Effector memory CD8-positive, alpha-beta T cell (primary cell): ENCODE results near the gene ECSCR.
"Not testable (repeated sequence)": the region's sequence is repeated elsewhere in the genome, so short reads cannot be mapped to it uniquely, and the experiment has no call there.

Source experiments
- ATAC-seq: fragments of 150-1000 bp; cut with Tn5 transposase; replicated peaks from 2 replicates; pipeline ENCODE4 v1.10.0; 2021; ENCODE audit warnings: mild to moderate bottlenecking, moderate library complexity
- DNase-seq, 3 experiments: peaks; one replicate each; pipeline ENCODE4 v3.0.0; 2021
- H3K27ac Mint-ChIP-seq, 2 donors: one replicate each; pipeline ENCODE4 v1.8.0; 2022; ENCODE audit warnings: mild to moderate bottlenecking in 2 of 2, mixed read lengths in 2 of 2, moderate library complexity in 2 of 2
- H3K27me3 Mint-ChIP-seq, 2 donors: one replicate each; pipeline ENCODE4 v1.8.0; 2022; ENCODE audit warnings: mixed read lengths in 2 of 2
- H3K36me3 Mint-ChIP-seq: one replicate; pipeline ENCODE4 v1.8.0; 2022; ENCODE audit warnings: mild to moderate bottlenecking, moderate library complexity, mixed read lengths; ENCODE audit not compliant: insufficient read depth
- H3K4me1 Mint-ChIP-seq, 2 donors: one replicate each; pipeline ENCODE4 v1.8.0; 2022; ENCODE audit warnings: low read depth in 2 of 2, mixed read lengths in 2 of 2
- H3K4me3 Mint-ChIP-seq, 2 donors: one replicate each; pipeline ENCODE4 v1.8.0; 2022; ENCODE audit warnings: mild to moderate bottlenecking in 2 of 2, mixed read lengths in 2 of 2, moderate library complexity in 2 of 2
- H3K9me3 Mint-ChIP-seq, 2 donors: one replicate each; pipeline ENCODE4 v1.8.0; 2022; ENCODE audit warnings: mixed read lengths in 2 of 2

Gene ECSCR

DNA sequence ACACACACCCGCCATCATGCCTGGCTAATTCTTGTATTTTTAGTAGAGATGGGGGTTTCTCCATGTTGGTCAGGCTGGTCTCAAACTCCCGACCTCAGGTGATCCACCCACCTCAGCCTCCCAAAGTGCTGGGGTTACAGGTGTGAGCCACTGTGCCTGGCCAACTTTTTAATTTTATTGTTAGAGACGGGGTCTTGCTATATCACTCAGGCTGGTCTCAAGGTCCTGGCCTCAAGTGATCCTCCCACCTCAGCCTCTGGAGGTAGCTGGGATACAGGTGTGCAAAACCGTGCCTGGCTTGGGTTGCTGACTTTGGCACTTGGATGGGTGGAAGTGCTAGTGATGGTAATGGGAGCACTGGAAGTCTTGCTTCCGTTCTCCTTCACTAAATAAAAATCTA is 53.4 kb downstream of the ECSCR start:
- not testable (repeated sequence) for H3K4me3 Mint-ChIP-seq, ATAC-seq, H3K27ac Mint-ChIP-seq, DNase-seq, H3K4me1 Mint-ChIP-seq, H3K27me3 Mint-ChIP-seq, H3K36me3 Mint-ChIP-seq, H3K9me3 Mint-ChIP-seq

DNA sequence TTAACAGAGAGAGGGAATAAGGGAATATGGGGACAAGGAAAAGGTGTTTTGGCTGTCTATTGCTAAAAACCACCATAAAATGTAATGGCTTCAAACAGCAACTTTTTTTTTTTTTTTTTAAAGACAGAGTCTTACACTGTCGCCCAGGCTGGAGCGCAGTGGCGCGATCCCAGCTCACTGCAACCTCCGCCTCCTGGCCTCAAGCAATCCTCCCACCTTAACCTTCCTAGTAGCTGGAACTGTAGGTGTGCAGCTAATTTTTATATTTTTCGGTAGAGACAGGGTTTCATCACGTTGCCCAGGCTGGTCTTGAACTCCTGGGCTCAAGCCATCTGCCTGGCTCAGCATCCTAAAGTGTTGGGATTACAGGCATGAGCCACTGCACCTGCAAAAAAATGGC is 54.4 kb downstream of the ECSCR start:
- no peak for ATAC-seq
- Mint-ChIP-seq H3K4me3 (no peak overlapping the region), H3K9me3 (no peaks in the 10 kb centered on the region), H3K27ac (no peak overlapping the region), H3K4me1 (peaks cover 13 to 14% of the 10 kb centered on the region in 2 donors), H3K27me3 (no peaks in the 10 kb centered on the region), H3K36me3 (peaks cover 6% of the 10 kb centered on the region)
- no peak for DNase-seq

DNA sequence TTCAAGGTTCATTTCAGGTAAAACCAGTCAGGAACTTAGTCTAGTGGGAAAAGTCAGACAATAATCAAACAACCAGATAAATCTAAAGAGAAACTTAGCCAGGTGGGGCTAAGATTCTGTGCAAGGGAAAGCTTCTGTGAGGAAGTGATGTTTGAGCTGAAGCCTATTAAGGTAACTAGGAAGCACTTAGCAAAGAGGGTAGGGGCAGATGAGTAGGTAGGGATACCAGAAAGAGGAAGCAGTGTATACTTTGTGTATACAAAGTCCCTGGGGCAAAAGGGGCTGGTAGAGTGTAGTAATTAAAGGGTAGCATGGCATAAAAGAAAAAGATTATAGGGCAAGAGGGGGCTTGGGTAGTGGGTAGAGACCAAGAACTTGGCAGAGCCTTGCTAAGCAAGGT is 55.0 kb downstream of the ECSCR start:
- Mint-ChIP-seq H3K4me3 (no peak overlapping the region), H3K27me3 (no peaks in the 10 kb centered on the region), H3K4me1 (peaks cover 18 to 20% of the 10 kb centered on the region in 2 donors), H3K27ac (no peak overlapping the region), H3K36me3 (peaks cover 6% of the 10 kb centered on the region), H3K9me3 (no peaks in the 10 kb centered on the region)
- ATAC-seq = no peak
- DNase-seq = no peak

DNA sequence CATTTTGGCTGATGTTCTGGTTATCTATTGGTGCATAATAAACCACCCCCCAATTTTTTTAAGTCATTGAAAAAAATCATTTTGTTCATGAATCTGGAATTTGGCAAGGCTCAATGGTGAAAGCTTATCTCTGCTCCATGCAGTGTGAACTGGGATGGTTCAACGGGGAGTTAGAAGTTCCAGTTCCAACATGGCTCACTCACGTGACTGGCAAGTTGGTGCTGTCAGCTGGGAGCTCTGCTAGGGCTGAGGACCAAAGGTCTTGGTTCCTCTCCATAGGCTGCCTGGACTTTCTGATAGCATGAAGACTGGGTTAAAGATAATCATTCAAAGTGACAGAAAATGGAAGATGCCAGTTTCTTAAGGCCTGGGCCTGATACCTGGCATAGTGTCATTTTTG is 55.6 kb downstream of the ECSCR start:
- Mint-ChIP-seq H3K4me3 (no peak overlapping the region), H3K4me1 (peaks cover 18 to 23% of the 10 kb centered on the region in 2 donors), H3K27ac (no peak overlapping the region), H3K9me3 (no peaks in the 10 kb centered on the region), H3K36me3 (peaks cover 6% of the 10 kb centered on the region), H3K27me3 (no peaks in the 10 kb centered on the region)
- no peak for ATAC-seq
- no peak for DNase-seq

DNA sequence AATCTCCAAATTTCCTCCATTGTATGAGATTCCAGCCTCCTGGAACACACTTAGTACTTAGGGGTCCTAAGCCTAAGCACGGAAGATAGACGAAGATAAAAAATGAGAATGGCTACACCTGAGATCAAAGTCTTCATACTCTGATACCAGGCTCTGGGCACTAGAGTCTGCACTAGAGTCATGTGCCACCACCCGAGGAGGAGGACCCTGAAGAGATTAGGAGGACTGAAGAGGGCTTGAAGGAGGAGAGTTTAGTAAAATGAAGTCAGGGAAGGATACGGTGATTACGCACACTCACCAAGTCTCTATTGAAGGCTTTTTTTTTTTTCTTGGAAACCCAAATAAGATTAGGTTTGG is 58.1 kb downstream of the ECSCR start:
- H3K4me3 Mint-ChIP-seq = peak overlapping the region; percentile 89 to 91
- peaks cover 22 to 24% of the 10 kb centered on the region in 2 donors for H3K4me1 Mint-ChIP-seq
- H3K27ac Mint-ChIP-seq = peak overlapping the region; percentile 94 to 95
- no peaks in the 10 kb centered on the region for H3K9me3 Mint-ChIP-seq
- no peaks in the 10 kb centered on the region for H3K27me3 Mint-ChIP-seq
- ATAC-seq (no peak), DNase-seq (no peak)
- H3K36me3 Mint-ChIP-seq = peaks cover 6% of the 10 kb centered on the region

DNA sequence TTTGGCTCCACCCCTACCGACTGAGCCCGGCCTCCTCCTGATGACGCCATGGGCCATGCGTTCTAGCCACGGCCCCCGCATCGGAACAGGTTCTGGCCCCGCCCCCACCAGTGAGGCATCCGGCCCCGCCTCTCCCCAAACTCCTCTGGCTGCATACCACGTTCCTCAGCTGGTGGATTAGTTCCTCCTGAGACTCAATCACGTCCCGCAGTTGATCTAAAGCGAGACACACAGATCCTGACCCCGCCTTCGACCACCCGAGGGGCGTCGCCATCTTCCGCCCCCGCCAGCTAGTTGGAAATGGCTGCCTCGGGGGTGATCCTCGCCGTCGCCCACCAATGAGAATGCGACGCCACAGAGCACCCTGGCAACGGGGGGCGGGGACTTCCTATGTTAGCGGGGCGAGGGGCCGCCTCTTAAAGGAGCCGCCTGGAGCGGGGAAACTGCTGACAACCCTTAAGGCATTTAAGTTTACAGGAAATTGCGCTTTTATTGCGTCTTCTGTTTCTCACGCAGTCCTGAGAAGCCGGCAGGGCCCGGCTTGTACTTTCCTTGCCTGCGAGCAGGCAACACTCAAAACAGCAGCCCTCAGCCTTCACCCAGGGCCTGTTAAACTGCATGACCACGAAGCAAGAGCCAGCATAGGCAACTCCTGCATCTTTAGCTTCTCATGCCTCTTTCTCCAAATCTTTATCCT is 58.6 kb downstream of the ECSCR start, which contains the start of gene SPATA24:
Gene SPATA24 (minus strand): TSS at position 303 of the 697 bp plus-strand sequence. CDS start 29 bp downstream, at position 274.
- ATAC-seq (peak; percentile 88), DNase-seq (peak; percentile 95 to 97 (median 95))
- no peaks in the 10 kb centered on the region for H3K9me3 Mint-ChIP-seq
- H3K27me3 Mint-ChIP-seq = no peaks in the 10 kb centered on the region
- peaks cover 6% of the 10 kb centered on the region for H3K36me3 Mint-ChIP-seq
- peaks cover 25 to 27% of the 10 kb centered on the region in 2 donors for H3K4me1 Mint-ChIP-seq
- H3K4me3 Mint-ChIP-seq = peak within 1 kb of the TSS; percentile 89 to 91
- H3K27ac Mint-ChIP-seq = peak within 1 kb of the TSS; percentile 94 to 95

DNA sequence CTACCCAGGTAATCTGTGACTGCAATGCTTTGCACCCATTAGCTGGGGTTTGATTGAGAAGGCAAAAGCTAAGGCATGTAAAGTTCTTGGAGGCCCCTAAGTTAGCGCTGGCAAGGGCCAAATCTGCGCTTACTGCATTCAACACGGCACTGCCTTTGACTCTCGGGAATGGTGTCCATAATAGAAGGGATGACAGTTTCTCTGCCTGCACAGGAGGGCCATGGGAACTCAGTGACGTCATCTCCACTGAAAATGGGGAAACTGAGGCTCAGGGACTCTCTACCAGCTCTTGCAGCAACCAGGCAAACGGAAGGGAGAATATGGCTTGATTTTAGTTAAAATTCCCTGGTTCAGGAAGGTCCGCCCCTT is 59.1 kb downstream of the ECSCR start:
- Mint-ChIP-seq H3K36me3 (peaks cover 6% of the 10 kb centered on the region), H3K4me1 (peaks cover 25 to 27% of the 10 kb centered on the region in 2 donors), H3K27me3 (no peaks in the 10 kb centered on the region), H3K9me3 (no peaks in the 10 kb centered on the region), H3K4me3 (peak overlapping the region; percentile 89 to 91), H3K27ac (peak overlapping the region; percentile 94 to 95)
- DNase-seq (no peak), ATAC-seq (no peak)

DNA sequence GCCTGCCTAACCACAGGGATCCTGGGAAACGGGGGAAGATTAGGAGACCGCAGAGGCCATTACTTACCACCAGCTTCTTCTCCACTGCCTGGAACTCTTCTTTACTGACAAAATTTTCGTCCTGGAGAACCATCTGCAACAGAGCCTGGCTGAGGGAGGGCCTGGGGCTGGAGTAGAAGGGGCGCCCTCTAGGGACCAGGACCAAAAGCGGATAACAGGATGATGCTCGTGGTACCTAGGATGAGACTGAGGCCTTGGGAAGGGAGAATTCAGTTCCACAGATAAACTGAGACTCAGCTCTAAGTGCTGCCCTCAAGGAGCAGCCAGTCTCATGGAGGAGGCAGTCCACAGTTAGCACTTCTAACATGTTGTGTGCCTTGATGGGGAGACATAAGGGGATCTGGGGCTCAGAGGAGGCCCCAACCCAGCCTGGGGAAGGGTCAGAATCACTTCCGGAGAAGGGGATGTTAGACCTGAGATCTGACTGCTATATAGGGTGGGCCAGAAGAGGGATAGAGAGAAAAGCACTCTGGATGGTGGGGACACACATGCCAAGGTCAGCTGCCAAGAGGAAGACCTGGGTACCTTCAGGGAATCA is 59.9 kb downstream of the ECSCR start:
- H3K27ac Mint-ChIP-seq = peak overlapping the region; percentile 94 to 95
- H3K9me3 Mint-ChIP-seq = no peaks in the 10 kb centered on the region
- H3K4me1 Mint-ChIP-seq = peaks cover 25 to 27% of the 10 kb centered on the region in 2 donors
- DNase-seq (no peak), ATAC-seq (no peak)
- H3K27me3 Mint-ChIP-seq = no peaks in the 10 kb centered on the region
- H3K4me3 Mint-ChIP-seq = peak overlapping the region; percentile 89 to 91
- H3K36me3 Mint-ChIP-seq = peaks cover 6% of the 10 kb centered on the region

DNA sequence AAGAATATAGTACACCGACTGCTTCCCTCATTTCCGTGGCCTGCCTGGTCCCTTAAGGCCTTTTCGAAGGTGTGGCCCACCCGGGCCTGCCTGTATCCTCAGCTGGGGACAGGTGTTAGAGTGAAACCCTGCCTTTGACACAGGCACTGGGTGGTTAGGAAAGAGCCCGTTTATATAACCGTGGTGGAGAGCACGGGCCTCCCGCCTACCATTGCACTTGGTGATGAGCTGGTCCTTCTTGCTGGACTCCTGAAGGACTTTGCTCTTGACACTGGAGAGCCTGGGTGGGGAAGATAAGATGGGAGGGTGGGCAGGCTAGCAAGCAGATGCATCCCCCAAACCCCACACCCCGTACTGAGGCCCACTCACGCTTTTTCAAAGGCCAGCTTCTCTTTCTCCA is 61.0 kb downstream of the ECSCR start:
- DNase-seq = no peak
- H3K27me3 Mint-ChIP-seq = no peaks in the 10 kb centered on the region
- no peak overlapping the region for H3K27ac Mint-ChIP-seq
- peaks cover 6% of the 10 kb centered on the region for H3K36me3 Mint-ChIP-seq
- no peak for ATAC-seq
- no peak overlapping the region for H3K4me3 Mint-ChIP-seq
- peaks cover 25 to 28% of the 10 kb centered on the region in 2 donors for H3K4me1 Mint-ChIP-seq
- no peaks in the 10 kb centered on the region for H3K9me3 Mint-ChIP-seq

DNA sequence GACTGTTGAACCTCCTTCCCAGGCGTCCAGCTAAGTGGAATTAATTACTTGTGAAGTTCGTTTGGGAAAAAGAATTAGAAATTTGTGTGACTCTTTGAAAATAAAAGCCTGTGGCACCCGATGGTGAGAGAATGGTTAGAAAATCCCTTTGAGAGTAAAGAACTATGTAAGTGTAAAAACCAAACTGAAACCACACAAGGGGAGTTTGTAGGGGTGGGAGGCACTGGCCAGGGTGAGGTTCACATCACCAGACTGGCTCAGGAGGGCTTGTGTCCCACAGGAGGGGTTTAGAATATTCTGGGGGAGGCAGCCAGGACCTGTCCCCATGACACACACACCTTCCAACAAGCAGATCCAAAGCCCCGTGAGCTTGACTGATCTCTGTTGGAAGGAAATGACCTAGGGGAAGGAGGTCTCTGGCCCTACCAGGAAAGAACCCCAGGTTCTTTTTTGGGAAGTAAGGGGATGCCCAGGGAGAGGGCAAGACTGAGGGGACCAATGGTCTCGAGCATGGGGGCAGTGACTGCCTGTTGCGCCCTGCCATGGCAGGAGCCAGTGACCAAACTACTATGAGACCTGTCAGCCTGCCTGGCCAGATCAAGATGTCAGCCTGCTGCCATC is 62.9 kb downstream of the ECSCR start:
- Mint-ChIP-seq H3K4me1 (peaks cover 24 to 29% of the 10 kb centered on the region in 2 donors), H3K36me3 (peaks cover 6% of the 10 kb centered on the region), H3K27ac (peak overlapping the region in 1 of 2 donors; percentile 33), H3K27me3 (no peaks in the 10 kb centered on the region), H3K4me3 (peak overlapping the region in 1 of 2 donors; percentile 2), H3K9me3 (no peaks in the 10 kb centered on the region)
- no peak for ATAC-seq
- no peak for DNase-seq
